ENCODE measurements around the gene FAM13C. TPM values are rescaled to one million over a fixed set of nuclear protein-coding genes. Genes with fewer than 3 reads are reported as not detected.

The FAM13C gene
- total and polyA plus RNA-seq, 2 experiments from 2014 or later = 7.2 to 13.4 TPM

DNA sequence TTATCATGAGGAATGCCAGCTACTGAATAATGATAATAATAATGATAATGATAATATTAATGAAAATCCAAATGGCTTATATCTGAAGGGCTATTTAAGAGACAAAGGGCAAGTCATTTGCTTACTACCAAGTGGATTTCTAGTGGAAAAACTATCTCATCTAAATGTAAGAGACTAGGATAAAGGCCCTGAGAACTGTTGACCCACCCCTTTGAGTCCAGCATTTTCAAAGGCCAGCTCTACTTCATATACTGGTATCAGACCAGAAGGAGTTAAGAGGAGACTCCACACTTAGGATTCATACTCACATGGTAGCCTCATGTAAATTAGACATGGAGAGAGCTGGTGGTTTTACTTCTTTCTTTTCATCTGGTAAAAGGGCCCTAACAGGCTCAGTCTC is 109.9 kb downstream of the FAM13C start:
- no peak for DNase-seq (ENCODE audit: low read depth in 1 of 2, low spot score in 1 of 2)
- Histone ChIP-seq H3K36me3 (no peaks in the 10 kb centered on the region), H3K4me3 (no peak overlapping the region), H3K4me1 (ENCODE audit: low read depth) (no peaks in the 10 kb centered on the region), H3K27me3 (no peaks in the 10 kb centered on the region), H3K9me3 (ENCODE audit: low read depth) (no peaks in the 10 kb centered on the region), H3K27ac (no peak overlapping the region)
- TF ChIP-seq, protein P1, sequence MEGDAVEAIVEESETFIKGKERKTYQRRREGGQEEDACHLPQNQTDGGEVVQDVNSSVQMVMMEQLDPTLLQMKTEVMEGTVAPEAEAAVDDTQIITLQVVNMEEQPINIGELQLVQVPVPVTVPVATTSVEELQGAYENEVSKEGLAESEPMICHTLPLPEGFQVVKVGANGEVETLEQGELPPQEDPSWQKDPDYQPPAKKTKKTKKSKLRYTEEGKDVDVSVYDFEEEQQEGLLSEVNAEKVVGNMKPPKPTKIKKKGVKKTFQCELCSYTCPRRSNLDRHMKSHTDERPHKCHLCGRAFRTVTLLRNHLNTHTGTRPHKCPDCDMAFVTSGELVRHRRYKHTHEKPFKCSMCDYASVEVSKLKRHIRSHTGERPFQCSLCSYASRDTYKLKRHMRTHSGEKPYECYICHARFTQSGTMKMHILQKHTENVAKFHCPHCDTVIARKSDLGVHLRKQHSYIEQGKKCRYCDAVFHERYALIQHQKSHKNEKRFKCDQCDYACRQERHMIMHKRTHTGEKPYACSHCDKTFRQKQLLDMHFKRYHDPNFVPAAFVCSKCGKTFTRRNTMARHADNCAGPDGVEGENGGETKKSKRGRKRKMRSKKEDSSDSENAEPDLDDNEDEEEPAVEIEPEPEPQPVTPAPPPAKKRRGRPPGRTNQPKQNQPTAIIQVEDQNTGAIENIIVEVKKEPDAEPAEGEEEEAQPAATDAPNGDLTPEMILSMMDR (IDR thresholded peaks at IDR 0.05; ENCODE audit: low read depth, low read length) = no peak

DNA sequence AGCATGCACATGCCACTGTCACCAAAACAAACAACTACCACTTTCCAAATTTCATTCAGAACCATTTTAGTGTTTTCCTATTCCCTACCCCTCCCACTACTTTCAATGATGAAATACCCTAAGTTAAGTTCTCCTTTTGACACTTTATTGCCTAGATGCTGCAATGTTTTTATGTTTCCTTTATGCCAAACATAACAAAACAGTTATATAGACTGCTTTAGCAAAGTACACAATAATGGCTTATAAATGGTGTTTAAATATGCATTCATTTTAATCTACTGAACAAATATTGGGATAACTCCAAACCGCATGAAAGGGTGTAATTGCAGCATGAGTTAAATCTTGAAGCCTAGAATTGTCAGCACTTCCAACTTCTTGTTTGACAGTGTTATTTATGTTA is 116.7 kb downstream of the FAM13C start:
- H3K36me3 ChIP-seq = no peaks in the 10 kb centered on the region
- TF ChIP-seq, protein P1 (IDR thresholded peaks at IDR 0.05; ENCODE audit: low read depth, low read length) = no peak
- no peak overlapping the region for H3K27ac ChIP-seq
- no peaks in the 10 kb centered on the region for H3K4me1 ChIP-seq (ENCODE audit: low read depth)
- H3K4me3 ChIP-seq = no peak overlapping the region
- no peaks in the 10 kb centered on the region for H3K27me3 ChIP-seq
- no peaks in the 10 kb centered on the region for H3K9me3 ChIP-seq (ENCODE audit: low read depth)
- no peak for DNase-seq (ENCODE audit: low read depth in 1 of 2, low spot score in 1 of 2)

- TF ChIP-seq, protein P1 (IDR thresholded peaks at IDR 0.05; ENCODE audit: low read depth, low read length) = no peak
- H3K4me3 ChIP-seq = no peak overlapping the region
- no peaks in the 10 kb centered on the region for H3K4me1 ChIP-seq (ENCODE audit: low read depth)
- no peak overlapping the region for H3K27ac ChIP-seq
- no peak for DNase-seq (ENCODE audit: low read depth in 1 of 2, low spot score in 1 of 2)
- no peaks in the 10 kb centered on the region for H3K9me3 ChIP-seq (ENCODE audit: low read depth)
- H3K36me3 ChIP-seq = no peaks in the 10 kb centered on the region
- H3K27me3 ChIP-seq = no peaks in the 10 kb centered on the region
Observed at GRCh38 chr10:59244871-59245270, 117.5 kb downstream of the FAM13C start.

- Histone ChIP-seq H3K9me3 (ENCODE audit: low read depth) (no peaks in the 10 kb centered on the region), H3K36me3 (no peaks in the 10 kb centered on the region), H3K27ac (no peak overlapping the region), H3K27me3 (no peaks in the 10 kb centered on the region), H3K4me1 (ENCODE audit: low read depth) (no peaks in the 10 kb centered on the region), H3K4me3 (no peak overlapping the region)
- no peak for DNase-seq (ENCODE audit: low read depth in 1 of 2, low spot score in 1 of 2)
- TF ChIP-seq, protein P1 (IDR thresholded peaks at IDR 0.05; ENCODE audit: low read depth, low read length) = no peak
Observed at GRCh38 chr10:59243611-59244195, 118.6 kb downstream of the FAM13C start.

DNA sequence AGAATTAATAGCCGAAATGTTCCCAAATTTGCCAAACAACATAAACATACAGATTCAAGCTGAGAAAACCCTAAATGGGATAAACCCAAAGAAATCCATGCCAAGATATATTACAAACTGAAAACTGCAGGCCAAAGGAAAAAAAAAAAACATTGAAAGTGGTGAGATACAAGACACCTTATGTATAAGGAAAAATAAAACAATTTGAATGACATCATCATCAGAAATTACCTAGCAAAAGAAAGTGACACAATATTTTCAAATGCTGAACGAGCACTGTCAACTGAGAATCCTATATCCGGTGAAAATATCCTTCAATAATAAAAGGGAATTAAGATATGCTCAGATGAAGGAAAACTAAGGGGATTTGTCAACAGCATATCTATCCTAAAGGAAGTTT is 119.4 kb downstream of the FAM13C start:
- no peaks in the 10 kb centered on the region for H3K36me3 ChIP-seq
- no peaks in the 10 kb centered on the region for H3K9me3 ChIP-seq (ENCODE audit: low read depth)
- H3K27me3 ChIP-seq = no peaks in the 10 kb centered on the region
- H3K4me3 ChIP-seq = no peak overlapping the region
- no peak overlapping the region for H3K27ac ChIP-seq
- no peak for DNase-seq (ENCODE audit: low read depth in 1 of 2, low spot score in 1 of 2)
- H3K4me1 ChIP-seq (ENCODE audit: low read depth) = no peaks in the 10 kb centered on the region
- TF ChIP-seq, protein P1 (IDR thresholded peaks at IDR 0.05; ENCODE audit: low read depth, low read length) = no peak
